ENCODE results near the gene BCL2L1.

Gene BCL2L1

GRCh38 chr20:31723319-31724078 is 831 bp upstream of the BCL2L1 start:
- peak; percentile 97 to 99 for DNase-seq

GRCh38 chr20:31723069-31723318 is 326 bp upstream of the BCL2L1 start:
- no peak for DNase-seq

GRCh38 chr20:31721408-31722256 is 1.0 kb downstream of the BCL2L1 start:
- peak; percentile 57 to 72 for DNase-seq

GRCh38 chr20:31720486-31721407 is 1.9 kb downstream of the BCL2L1 start:
- DNase-seq = peak; percentile 19 to 44

GRCh38 chr20:31719644-31720485 is 2.8 kb downstream of the BCL2L1 start:
- DNase-seq = no peak

- DNase-seq = peak in 1 of 2 experiments; percentile 22
These were observed 3.6 kb downstream of the BCL2L1 start for GRCh38 chr20:31718952-31719643.

- no peak for DNase-seq
These were observed 5.0 kb downstream of the BCL2L1 start for GRCh38 chr20:31717478-31718201.

GRCh38 chr20:31716818-31717477 is 5.7 kb downstream of the BCL2L1 start:
- no peak for DNase-seq

- no peak for DNase-seq
These were observed 6.3 kb downstream of the BCL2L1 start for GRCh38 chr20:31716351-31716750.

GRCh38 chr20:31715766-31716165 is 6.9 kb downstream of the BCL2L1 start:
- no peak for DNase-seq

GRCh38 chr20:31713312-31714273 is 9.1 kb downstream of the BCL2L1 start:
- no peak for DNase-seq

GRCh38 chr20:31712564-31713311 is 9.9 kb downstream of the BCL2L1 start:
- no peak for DNase-seq

GRCh38 chr20:31712112-31712553 is 10.5 kb downstream of the BCL2L1 start:
- DNase-seq = no peak

- no peak for DNase-seq
These were observed 11.2 kb downstream of the BCL2L1 start for GRCh38 chr20:31711179-31712111.

- DNase-seq = no peak
These were observed 12.1 kb downstream of the BCL2L1 start for GRCh38 chr20:31710423-31711108.

GRCh38 chr20:31709939-31710338 is 12.7 kb downstream of the BCL2L1 start:
- no peak for DNase-seq
